Occipital lobe (tissue), 2 donors: ENCODE measurements around the gene MTTP. TPM values are rescaled to one million over a fixed set of nuclear protein-coding genes. Genes with fewer than 3 reads are reported as not detected.

Source experiments
- DNase-seq: peaks from one replicate; lab custom pipeline; 2025; lab: John Stamatoyannopoulos, UW
- total RNA-seq: library from RNA; depleted of rRNA; stranded (reverse); fragments of >200 nt; gene quantifications from one replicate; pipeline ENCODE4 v1.2.3, GENCODE V29; 2014

The MTTP gene
- total RNA-seq, 1 donor from 2014 or later = 3.4 TPM

DNA sequence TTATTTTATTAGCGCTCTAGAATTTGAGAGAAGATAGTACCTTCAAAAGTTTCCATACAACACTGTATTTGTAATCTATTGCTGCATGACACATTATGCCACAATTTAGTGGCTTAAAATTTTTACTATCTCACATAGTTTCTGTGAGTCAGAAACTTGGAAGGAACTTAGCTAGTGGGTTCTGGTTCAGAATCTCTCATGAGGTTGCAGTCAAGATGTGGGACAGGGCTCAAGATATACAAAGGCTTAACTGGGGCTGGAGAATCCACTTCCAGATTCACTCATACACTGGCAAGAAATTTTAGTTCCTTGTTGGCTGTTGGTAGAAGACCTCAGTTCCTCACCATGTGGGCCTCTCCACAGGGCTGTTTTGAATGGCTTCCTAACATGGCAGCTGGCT, 94.5 kb downstream of the MTTP start:
- DNase-seq = no peak

DNA sequence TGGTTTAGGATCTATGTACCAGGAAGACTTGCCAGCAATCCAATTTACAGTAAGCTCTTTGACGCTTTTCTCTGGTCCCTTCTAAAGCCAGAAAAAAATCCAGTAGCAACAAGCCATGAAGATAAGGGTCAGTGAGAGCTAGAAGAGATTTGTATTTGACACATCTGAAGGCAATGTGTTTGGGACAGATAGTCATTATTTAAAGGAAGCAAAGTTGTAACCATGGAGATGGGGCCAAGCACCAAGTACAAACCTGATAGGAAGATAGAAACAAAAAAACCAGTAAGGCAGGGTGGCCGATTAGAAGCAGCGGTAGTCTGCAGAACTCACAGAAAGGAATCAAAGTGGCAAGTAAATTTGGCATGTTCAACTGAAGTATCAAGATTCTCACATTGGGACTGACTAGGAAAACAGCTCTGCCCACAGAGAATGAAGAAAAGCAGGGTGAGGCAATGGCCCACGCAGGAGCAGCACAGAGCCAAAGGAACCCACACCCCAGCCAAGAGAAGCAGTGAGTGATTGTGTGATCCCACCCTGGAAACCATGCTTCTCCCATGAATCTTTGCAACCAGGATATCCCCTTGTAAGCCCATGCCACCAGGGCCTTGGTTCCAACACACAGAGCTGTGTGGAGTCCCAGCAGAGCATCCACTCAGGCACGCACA, 95.9 kb downstream of the MTTP start:
- no peak for DNase-seq

Other genes with a start within 250 kb of the MTTP start
- gene ADH1C, start 222.1 kb upstream of the MTTP start, total RNA-seq = not detected
- not detected for gene ADH7, start 139.5 kb upstream of the MTTP start, total RNA-seq
- not detected for gene C4orf17, start 63.8 kb upstream of the MTTP start, total RNA-seq
- 5.6 TPM for gene TRMT10A, start 10.8 kb upstream of the MTTP start, total RNA-seq
- gene C4orf54, start 83.0 kb downstream of the MTTP start, total RNA-seq = 0.47 TPM
- 0.94 TPM for gene DAPP1, start 242.0 kb downstream of the MTTP start, total RNA-seq